ENCODE results near the gene PIGBOS1.
"Not testable (repeated sequence)": the region's sequence is repeated elsewhere in the genome, so short reads cannot be mapped to it uniquely, and the experiment has no call there.

PIGBOS1 gene

DNA sequence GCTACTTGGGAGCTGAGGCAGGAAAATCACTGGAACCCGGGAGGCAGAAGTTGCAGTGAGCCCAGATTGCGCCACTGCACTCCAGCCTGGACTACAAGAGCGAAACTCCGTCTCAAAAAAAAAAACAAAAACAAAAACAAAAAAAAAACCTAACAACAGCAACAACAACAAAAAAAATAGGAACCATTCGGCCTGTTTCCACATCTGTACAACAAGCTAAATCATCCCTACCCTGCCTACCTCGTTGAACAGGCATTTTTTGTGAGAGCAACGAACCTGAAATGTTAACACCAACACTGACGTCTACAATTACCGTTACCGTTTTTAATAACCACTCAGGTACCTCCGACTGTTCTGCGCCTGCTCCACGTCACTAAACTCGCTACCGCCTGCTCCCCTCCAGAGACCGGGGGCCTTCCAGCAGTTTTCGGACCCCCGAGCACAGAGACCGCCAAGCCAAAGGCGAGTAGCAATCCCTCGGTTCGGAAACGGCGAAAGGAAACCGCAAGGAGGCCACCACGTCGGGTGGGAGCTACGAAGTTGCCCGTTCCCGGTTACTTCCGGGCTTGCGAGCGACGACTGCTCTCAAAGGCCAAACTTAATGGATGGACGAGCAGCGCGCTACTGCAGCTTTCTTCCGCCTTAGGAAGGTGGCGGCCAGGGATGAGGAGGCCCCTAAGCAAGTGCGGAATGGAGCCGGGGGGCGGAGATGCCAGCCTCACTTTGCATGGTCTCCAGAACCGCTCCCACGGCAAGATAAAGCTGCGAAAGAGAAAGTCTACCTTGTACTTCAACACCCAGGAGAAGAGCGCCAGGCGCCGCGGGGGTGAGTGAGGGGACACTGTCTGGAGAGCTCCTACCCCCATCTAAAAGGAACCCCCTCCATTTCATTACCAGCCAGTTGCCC lies at the start of gene PIGBOS1, which contains the start of gene PIGB:
Gene PIGBOS1, minus strand, starts transcription at position 536 of the 907 bp plus-strand sequence. CDS start 1,331 bp downstream, outside the sequence.
Gene PIGB, plus strand, starts transcription at position 635 of the 907 bp plus-strand sequence. Its CDS starts 29 bp downstream, at position 664.
- DNase-seq = peak; percentile 84

DNA sequence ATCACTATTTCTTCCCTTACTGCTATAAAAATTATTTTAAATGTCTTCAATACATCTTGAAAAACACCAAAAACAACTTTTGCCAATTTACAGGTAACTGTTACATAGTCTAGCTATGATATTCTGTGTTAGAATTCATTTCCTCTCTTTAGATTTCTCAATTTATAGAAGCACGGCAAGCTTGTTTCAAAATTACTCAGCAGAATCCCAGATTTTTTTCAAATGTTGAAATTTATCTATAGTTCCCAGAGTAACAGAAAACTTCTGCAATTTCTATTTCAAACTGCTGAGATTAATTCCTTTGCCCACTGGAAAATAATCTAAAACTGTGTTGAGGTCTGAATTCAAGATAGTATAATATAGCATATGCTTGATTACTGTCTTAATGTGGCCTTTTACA lies 48.1 kb upstream of the PIGBOS1 start:
- no peak for DNase-seq

GRCh38 chr15:55362641-55363040 lies 43.7 kb upstream of the PIGBOS1 start:
- no peak for DNase-seq

- DNase-seq = no peak
These were observed 42.1 kb upstream of the PIGBOS1 start for GRCh38 chr15:55361048-55361447.

- no peak for DNase-seq
These were observed 41.3 kb upstream of the PIGBOS1 start for GRCh38 chr15:55360256-55360655.

GRCh38 chr15:55358471-55358870 lies 39.5 kb upstream of the PIGBOS1 start:
- no peak for DNase-seq

DNA sequence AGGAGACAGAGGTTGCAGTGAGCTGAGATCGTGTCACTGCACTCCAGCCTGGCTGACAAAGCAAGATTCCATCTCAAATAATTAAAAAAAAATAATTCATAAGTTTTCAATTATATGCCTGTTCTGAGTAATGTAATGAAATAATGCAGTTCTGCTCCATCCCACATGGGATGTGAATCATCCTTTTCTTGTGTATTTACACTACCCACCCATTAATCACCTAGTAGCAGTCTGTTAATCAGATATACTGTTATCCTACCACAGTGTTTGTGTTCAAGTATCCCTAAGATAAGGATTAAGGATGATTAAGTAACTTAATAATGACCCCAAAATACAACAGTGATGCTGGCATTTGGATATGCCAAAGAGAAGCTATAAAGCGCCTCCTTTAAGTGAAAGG lies 38.9 kb upstream of the PIGBOS1 start:
- DNase-seq = no peak

- no peak for DNase-seq
These were observed 38.2 kb upstream of the PIGBOS1 start for GRCh38 chr15:55356985-55357585.

DNA sequence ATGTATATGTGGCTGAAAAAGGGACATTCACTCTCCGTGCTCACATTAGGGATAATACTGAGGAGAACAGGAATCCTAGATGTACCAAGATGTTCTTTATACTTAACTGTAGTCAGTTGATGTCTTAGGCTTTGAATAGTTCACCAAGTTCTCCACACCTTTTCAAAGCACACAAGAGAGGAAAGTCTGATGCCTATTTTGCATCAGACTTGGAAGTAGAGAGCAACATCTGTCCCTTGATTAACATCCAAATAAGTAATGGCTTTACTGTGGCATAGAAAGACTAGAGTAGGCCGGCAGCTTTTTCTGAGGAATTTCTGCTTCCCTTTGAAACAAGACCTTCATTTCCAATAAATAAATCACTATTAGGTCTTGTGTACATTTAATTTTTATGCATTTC lies 34.1 kb upstream of the PIGBOS1 start:
- DNase-seq = no peak

- no peak for DNase-seq
These were observed 30.4 kb upstream of the PIGBOS1 start for GRCh38 chr15:55349282-55349681.

- DNase-seq = no peak
These were observed 29.4 kb upstream of the PIGBOS1 start for GRCh38 chr15:55348281-55348778.

DNA sequence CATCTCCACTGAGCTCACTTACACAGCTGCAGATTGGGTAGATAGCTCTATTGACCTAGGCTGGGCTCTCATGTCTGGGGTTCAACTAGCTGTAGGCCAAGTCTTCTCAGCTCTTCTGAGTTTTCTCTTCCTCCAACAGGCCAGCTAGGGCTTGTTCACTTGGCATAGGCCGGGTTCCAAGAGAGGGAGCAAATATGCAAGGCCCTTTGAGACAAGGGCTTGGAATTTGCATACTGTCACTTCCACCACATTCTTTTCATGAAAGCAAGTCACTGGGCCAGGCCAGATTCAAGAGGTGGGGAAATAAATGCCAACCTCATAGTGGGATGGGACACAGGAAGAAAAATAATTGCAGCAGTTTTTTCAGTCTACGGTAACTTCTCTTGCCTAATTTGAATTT lies 25.3 kb upstream of the PIGBOS1 start:
- no peak for DNase-seq

GRCh38 chr15:55343168-55343567 lies 24.2 kb upstream of the PIGBOS1 start:
- no peak for DNase-seq

GRCh38 chr15:55337160-55337559 lies 18.2 kb upstream of the PIGBOS1 start:
- no peak for DNase-seq

DNA sequence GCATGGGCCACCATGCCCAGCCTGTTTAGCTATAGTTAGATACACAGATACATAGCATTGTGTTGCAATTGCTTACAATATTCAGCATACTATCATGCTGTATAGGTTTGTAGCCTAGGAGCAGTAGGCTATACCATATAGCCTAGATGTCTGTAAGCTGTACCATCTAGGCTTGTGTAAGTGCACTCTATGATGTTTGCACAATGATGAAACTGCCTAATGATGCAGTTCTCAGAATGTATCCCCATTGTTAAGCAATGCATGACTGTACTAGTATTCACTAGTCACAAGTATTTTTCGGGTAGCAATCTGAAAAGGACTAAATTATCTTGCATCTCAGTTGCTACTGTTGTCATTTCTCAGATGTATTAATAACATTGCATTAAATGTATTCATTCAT lies 16.1 kb upstream of the PIGBOS1 start:
- DNase-seq = no peak

DNA sequence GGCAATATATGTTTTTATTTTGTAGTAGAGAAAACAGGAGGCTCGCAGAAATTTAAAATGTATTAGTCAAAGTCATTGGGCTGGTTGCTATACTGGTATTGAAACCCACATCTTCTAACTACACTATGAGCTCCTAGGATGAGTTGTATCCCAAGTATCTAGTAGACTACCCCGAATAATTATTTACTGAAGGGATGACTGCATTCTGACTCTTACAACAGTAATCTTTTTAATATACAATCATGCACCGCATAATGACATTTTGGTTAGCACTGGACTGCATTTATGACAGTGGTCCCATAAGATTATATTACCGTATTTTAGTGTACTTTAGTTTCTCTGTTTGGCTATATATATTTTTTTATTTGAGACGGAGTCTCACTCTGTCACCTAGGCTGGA lies 15.4 kb upstream of the PIGBOS1 start:
- DNase-seq = no peak

DNA sequence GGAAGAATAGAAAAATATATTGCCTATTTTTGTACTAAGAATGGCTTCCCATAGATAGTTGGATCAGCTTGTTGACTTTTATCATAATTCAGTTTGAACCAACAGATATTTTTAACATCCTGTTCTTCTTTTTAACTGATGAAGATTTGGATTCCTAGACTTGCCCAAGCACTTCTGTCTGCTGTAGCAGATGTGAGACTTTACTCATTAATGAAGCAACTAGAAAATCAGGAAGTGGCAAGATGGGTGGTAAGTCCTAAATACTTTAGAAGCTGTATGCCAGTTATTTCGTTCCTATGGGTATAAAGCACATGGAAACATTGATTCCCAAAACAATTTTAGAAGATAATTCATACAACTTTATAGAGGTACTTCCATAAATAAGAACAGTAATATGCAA lies 8.5 kb upstream of the PIGBOS1 start:
- no peak for DNase-seq

- DNase-seq = no peak
These were observed 3.5 kb upstream of the PIGBOS1 start for GRCh38 chr15:55322467-55322866.

DNA sequence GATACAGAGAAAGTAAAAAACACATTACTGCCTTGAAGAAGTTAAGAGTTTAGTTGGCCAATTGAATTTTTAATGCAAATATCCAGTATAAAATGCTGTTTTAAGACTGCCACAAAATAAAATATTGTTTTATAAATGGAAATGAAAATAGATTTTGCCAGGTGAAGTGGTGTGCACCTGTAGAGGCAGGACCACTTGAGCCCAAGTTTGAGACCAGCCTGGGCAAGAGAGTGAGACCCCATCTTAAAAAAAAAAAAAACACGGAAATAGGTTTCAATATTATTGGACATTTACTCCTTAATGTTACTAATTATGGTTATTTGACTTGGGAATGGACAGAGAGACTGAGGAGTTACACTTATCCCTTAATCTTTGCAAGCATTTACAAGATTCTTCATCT lies 2.0 kb upstream of the PIGBOS1 start:
- DNase-seq = no peak

- no peak for DNase-seq
These were observed 1.3 kb upstream of the PIGBOS1 start for GRCh38 chr15:55320238-55320550.

- no peak for DNase-seq
These were observed 764 bp upstream of the PIGBOS1 start for GRCh38 chr15:55319537-55320237.

GRCh38 chr15:55302801-55303200 lies 16.1 kb downstream of the PIGBOS1 start:
- DNase-seq = not testable (repeated sequence)

- no peak for DNase-seq
These were observed 21.6 kb downstream of the PIGBOS1 start for GRCh38 chr15:55297315-55297714.
